OCI-LY1 (cell line): ENCODE data around the gene HIVEP2.

Experiments
- H2AFZ ChIP-seq: fragments of 200-600 bp; sonication (generic), shearing (Covaris generic); 2 replicates; pipeline ENCODE4 v1.6.0; 2014; ENCODE audit warnings: antibody characterized with exemption, mild to moderate bottlenecking, low read length
- H3F3A ChIP-seq: fragments of 200-600 bp; sonication (generic), shearing (Covaris generic); 2 replicates; pipeline ENCODE4 v1.6.0; 2014; ENCODE audit warnings: mild to moderate bottlenecking, antibody characterized with exemption, low read length, moderate library complexity; ENCODE audit not compliant: insufficient read depth
- H3K27ac ChIP-seq: fragments of 200-600 bp; sonication (generic); 2 replicates; pipeline ENCODE4 v1.5.1; 2014; ENCODE audit warnings: low read length, mixed run types, mild to moderate bottlenecking, low read depth; ENCODE audit not compliant: poor library complexity, severe bottlenecking
- H3K27me3 ChIP-seq: fragments of 200-600 bp; sonication (generic); 2 replicates; pipeline ENCODE4 v1.6.0; 2014; ENCODE audit warnings: antibody characterized with exemption, mild to moderate bottlenecking, low read length, moderate library complexity; ENCODE audit not compliant: insufficient read depth
- H3K36me3 ChIP-seq: fragments of 200-600 bp; sonication (generic); 2 replicates; pipeline ENCODE4 v1.6.1; 2014; ENCODE audit warnings: mild to moderate bottlenecking, antibody characterized with exemption, low read length, moderate library complexity, mixed read lengths; ENCODE audit not compliant: insufficient read depth
- H3K4me1 ChIP-seq: fragments of 200-600 bp; sonication (generic); 2 replicates; pipeline ENCODE4 v1.5.1; 2014; ENCODE audit warnings: mild to moderate bottlenecking, low read length, moderate library complexity; ENCODE audit not compliant: insufficient read depth, severe bottlenecking
- H3K4me2 ChIP-seq: fragments of 200-600 bp; sonication (generic), shearing (Covaris generic); 2 replicates; pipeline ENCODE4 v1.6.1; 2014; ENCODE audit warnings: low read length
- H3K4me3 ChIP-seq: fragments of 200-600 bp; sonication (generic); 2 replicates; pipeline ENCODE4 v1.5.1; 2014; ENCODE audit warnings: low read length, low read depth, mild to moderate bottlenecking, mixed read lengths; ENCODE audit not compliant: poor library complexity, severe bottlenecking
- H3K79me2 ChIP-seq: fragments of 200-600 bp; shearing (Covaris generic); 2 replicates; pipeline ENCODE4 v1.6.1; 2016; ENCODE audit warnings: mixed run types, low read length, mixed read lengths; ENCODE audit not compliant: insufficient read depth
- H3K9ac ChIP-seq: fragments of 200-600 bp; sonication (generic), shearing (Covaris generic); 2 replicates; pipeline ENCODE4 v1.6.1; 2014; ENCODE audit warnings: mild to moderate bottlenecking, low read length, mixed read lengths
- H3K9me2 ChIP-seq: fragments of 200-600 bp; sonication (generic), shearing (Covaris generic); 2 replicates; pipeline ENCODE4 v1.6.1; 2014; ENCODE audit warnings: low read depth, mild to moderate bottlenecking, low read length, mixed read lengths
- H3K9me3 ChIP-seq: fragments of 200-600 bp; shearing (Covaris generic); 2 replicates; pipeline ENCODE4 v1.6.1; 2014; ENCODE audit warnings: low read length, mixed read lengths
- H4K20me1 ChIP-seq: fragments of 200-600 bp; sonication (generic), shearing (Covaris generic); 2 replicates; pipeline ENCODE4 v1.6.0; 2016; ENCODE audit warnings: mild to moderate bottlenecking, low read length; ENCODE audit not compliant: insufficient read depth
- CTCF ChIP-seq: fragments of 200-600 bp; sonication (generic), shearing (Covaris generic); IDR thresholded peaks from 2 replicates; pipeline ENCODE4 v1.5.1; 2017; ENCODE audit warnings: mild to moderate bottlenecking, antibody characterized with exemption, low read length, moderate library complexity, mixed read lengths
- EZH2 ChIP-seq: fragments of 200-600 bp; sonication (generic), shearing (Covaris generic); IDR thresholded peaks from 2 replicates; pipeline ENCODE4 v1.8.0; 2017; ENCODE audit warnings: borderline replicate concordance, mixed run types, mild to moderate bottlenecking, antibody characterized with exemption, low read length, moderate library complexity, mixed read lengths

Gene HIVEP2

GRCh38 chr6:142968601-142969000 lies 23.6 kb upstream of the HIVEP2 start:
- Histone ChIP-seq H3K9ac (no peak overlapping the region), H4K20me1 (no peaks in the 10 kb centered on the region), H3K4me1 (no peaks in the 10 kb centered on the region), H3K36me3 (no peaks in the 10 kb centered on the region), H3F3A (no peaks in the 10 kb centered on the region), H3K27ac (no peak overlapping the region), H2AFZ (no peak overlapping the region), H3K9me2 (no peaks in the 10 kb centered on the region), H3K27me3 (no peaks in the 10 kb centered on the region), H3K9me3 (no peaks in the 10 kb centered on the region; the same call in 1 of the 2 replicates), H3K4me3 (no peak overlapping the region), H3K4me2 (no peak overlapping the region), H3K79me2 (no peaks in the 10 kb centered on the region)
- TF ChIP-seq CTCF (no peak), EZH2 (no peak)

- H3K27ac ChIP-seq: no peak overlapping the region
- no peaks in the 10 kb centered on the region for H3K4me1 ChIP-seq
- H3K27me3 ChIP-seq: no peaks in the 10 kb centered on the region
- no peaks in the 10 kb centered on the region for H3K9me2 ChIP-seq
- H3F3A ChIP-seq: no peaks in the 10 kb centered on the region
- no peaks in the 10 kb centered on the region for H3K79me2 ChIP-seq
- H3K9ac ChIP-seq: no peak overlapping the region
- H3K36me3 ChIP-seq: no peaks in the 10 kb centered on the region
- no peak overlapping the region for H2AFZ ChIP-seq
- no peak overlapping the region for H3K4me3 ChIP-seq
- no peaks in the 10 kb centered on the region; the same call in 1 of the 2 replicates for H3K9me3 ChIP-seq
- H3K4me2 ChIP-seq: no peak overlapping the region
- TF ChIP-seq EZH2: no peak
- TF ChIP-seq CTCF: no peak
- H4K20me1 ChIP-seq: no peaks in the 10 kb centered on the region
Observed at GRCh38 chr6:142966294-142966693, 21.3 kb upstream of the HIVEP2 start.

- Histone ChIP-seq H3K4me3 (no peak overlapping the region), H3K9ac (no peak overlapping the region), H3K79me2 (no peaks in the 10 kb centered on the region), H3K4me2 (no peak overlapping the region), H4K20me1 (no peaks in the 10 kb centered on the region), H3K9me3 (peaks cover 4% of the 10 kb centered on the region; the same call in 1 of the 2 replicates), H2AFZ (no peak overlapping the region), H3K36me3 (no peaks in the 10 kb centered on the region), H3K9me2 (no peaks in the 10 kb centered on the region), H3K27ac (no peak overlapping the region), H3K27me3 (no peaks in the 10 kb centered on the region), H3K4me1 (no peaks in the 10 kb centered on the region), H3F3A (no peaks in the 10 kb centered on the region)
- no peak for TF ChIP-seq CTCF
- no peak for TF ChIP-seq EZH2
Observed at GRCh38 chr6:142965164-142965563, 20.2 kb upstream of the HIVEP2 start.
